Prostate gland (tissue), 2 donors: ENCODE measurements around the gene SLC66A2. TPM values are rescaled to one million over a fixed set of nuclear protein-coding genes. Genes with fewer than 3 reads are reported as not detected.

Experiments
- DNase-seq: peaks from one replicate; pipeline ENCODE4 v3.0.0-alpha.2; 2019; ENCODE audit warnings: low spot score
- H3K27ac ChIP-seq, 2 donors: fragments of 200-600 bp; sonication (generic); 2 replicates each; pipeline ENCODE4 v1.5.1; 2017 to 2019
- H3K27me3 ChIP-seq: fragments of 200-600 bp; sonication (generic); replicated peaks from 2 replicates; pipeline ENCODE4 v1.5.1; 2019; ENCODE audit not compliant: insufficient read depth
- H3K36me3 ChIP-seq, 2 donors: fragments of 200-600 bp; sonication (generic); 1 replicate in 1 of 2; 2 replicates in 1 of 2; pipeline versions ENCODE4 v1.5.1 to v1.8.1; 2017 to 2019
- H3K4me1 ChIP-seq: fragments of 200-600 bp; sonication (generic); replicated peaks from 2 replicates; pipeline ENCODE4 v1.5.1; 2019
- H3K4me3 ChIP-seq, 2 donors: fragments of 200-600 bp; sonication (generic); 2 replicates each; pipeline ENCODE4 v1.5.1; 2017 to 2019
- H3K9me3 ChIP-seq: fragments of 200-600 bp; sonication (generic); 2 replicates; pipeline ENCODE4 v1.5.1; 2017
- POLR2A ChIP-seq: fragments of 450-650 bp; IDR thresholded peaks from one replicate; pipeline ENCODE4 v1.6.1; 2016; ENCODE audit warnings: antibody characterized with exemption, mild to moderate bottlenecking
- POLR2AphosphoS5 ChIP-seq: sonication (generic); formaldehyde crosslinking; IDR thresholded peaks from one replicate; pipeline ENCODE4 v1.6.1; 2017; ENCODE audit warnings: antibody characterized with exemption
- WGBS: methylation state at CpG from one replicate; pipeline ENCODE4 v1.1.5; 2018; 5-methylcytosine and 5-hydroxymethylcytosine counted together
- intact Hi-C: fragments of 100-400 bp; cut with DNase I; formaldehyde crosslinking; loops from one replicate; pipeline ENCODE4 v1.14.2; 2022
- total RNA-seq, 2 donors: library from RNA; depleted of rRNA; stranded (reverse); fragments of >200 nt; gene quantifications; one replicate each; pipeline ENCODE4 v1.1.0, GENCODE V29; 2016
- TF ChIP-seq, protein P1 (sequence below), 4 experiments: fragments of 200-600 bp in 2 of 4; fragments of 450-650 bp in 2 of 4; sonication (generic) in 2 of 4; IDR thresholded peaks; 1 replicate in 3 of 4; 2 replicates in 1 of 4; pipeline ENCODE4 v1.5.1; 2016 to 2019; ENCODE audit warnings: antibody characterized with exemption in 4 of 4, mild to moderate bottlenecking in 2 of 4, moderate library complexity in 2 of 4

The SLC66A2 gene
- total RNA-seq, 2 donors from 2014 or later, result 37.6 to 74.1 TPM

- DNase-seq, result no peak
- intact Hi-C loops, result no loop called here
- no peaks in the 10 kb centered on the region for H3K9me3 ChIP-seq
- H3K4me3 ChIP-seq, result no peak overlapping the region
- H3K4me1 ChIP-seq, result no peaks in the 10 kb centered on the region
- no peak overlapping the region for H3K27ac ChIP-seq
- no peaks in the 10 kb centered on the region for H3K36me3 ChIP-seq
- no peak for TF ChIP-seq POLR2A
- no peak for TF ChIP-seq POLR2AphosphoS5
- TF ChIP-seq, protein P1, sequence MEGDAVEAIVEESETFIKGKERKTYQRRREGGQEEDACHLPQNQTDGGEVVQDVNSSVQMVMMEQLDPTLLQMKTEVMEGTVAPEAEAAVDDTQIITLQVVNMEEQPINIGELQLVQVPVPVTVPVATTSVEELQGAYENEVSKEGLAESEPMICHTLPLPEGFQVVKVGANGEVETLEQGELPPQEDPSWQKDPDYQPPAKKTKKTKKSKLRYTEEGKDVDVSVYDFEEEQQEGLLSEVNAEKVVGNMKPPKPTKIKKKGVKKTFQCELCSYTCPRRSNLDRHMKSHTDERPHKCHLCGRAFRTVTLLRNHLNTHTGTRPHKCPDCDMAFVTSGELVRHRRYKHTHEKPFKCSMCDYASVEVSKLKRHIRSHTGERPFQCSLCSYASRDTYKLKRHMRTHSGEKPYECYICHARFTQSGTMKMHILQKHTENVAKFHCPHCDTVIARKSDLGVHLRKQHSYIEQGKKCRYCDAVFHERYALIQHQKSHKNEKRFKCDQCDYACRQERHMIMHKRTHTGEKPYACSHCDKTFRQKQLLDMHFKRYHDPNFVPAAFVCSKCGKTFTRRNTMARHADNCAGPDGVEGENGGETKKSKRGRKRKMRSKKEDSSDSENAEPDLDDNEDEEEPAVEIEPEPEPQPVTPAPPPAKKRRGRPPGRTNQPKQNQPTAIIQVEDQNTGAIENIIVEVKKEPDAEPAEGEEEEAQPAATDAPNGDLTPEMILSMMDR (IDR thresholded peaks at IDR 0.05), result no peak
- 75% methylated on average over 14 of the region's 14 CpGs for WGBS
- H3K27me3 ChIP-seq, result no peaks in the 10 kb centered on the region
Observed at GRCh38 chr18:79975985-79976680, 24.7 kb upstream of the SLC66A2 start.

DNA sequence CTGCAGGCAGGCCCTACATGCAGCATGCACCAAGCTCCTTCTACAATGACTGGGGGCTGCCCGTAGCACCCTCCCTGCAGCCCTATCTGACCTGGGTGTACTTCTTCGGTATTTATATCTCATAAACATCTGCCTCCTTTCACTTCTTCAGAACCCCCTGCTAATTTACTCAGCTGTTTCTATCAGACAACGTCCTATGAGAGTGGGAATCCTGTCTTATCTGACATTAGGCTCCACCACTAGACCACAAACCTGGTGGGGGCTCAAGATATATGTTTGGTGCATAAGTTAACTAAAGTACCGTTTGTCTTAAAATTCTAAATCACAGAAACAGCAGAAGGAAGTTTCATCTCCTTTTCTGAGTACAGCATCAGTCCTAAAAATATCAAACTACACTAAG is 23.6 kb upstream of the SLC66A2 start:
- Histone ChIP-seq H3K4me3 (no peak overlapping the region), H3K36me3 (no peaks in the 10 kb centered on the region), H3K4me1 (no peaks in the 10 kb centered on the region), H3K9me3 (no peaks in the 10 kb centered on the region), H3K27me3 (no peaks in the 10 kb centered on the region), H3K27ac (no peak overlapping the region)
- intact Hi-C loops, result no loop called here
- no peak for TF ChIP-seq POLR2AphosphoS5
- TF ChIP-seq, protein P1 (IDR thresholded peaks at IDR 0.05), result no peak
- no peak for TF ChIP-seq POLR2A
- 83% methylated on average over 4 of the region's 4 CpGs for WGBS
- DNase-seq, result no peak

DNA sequence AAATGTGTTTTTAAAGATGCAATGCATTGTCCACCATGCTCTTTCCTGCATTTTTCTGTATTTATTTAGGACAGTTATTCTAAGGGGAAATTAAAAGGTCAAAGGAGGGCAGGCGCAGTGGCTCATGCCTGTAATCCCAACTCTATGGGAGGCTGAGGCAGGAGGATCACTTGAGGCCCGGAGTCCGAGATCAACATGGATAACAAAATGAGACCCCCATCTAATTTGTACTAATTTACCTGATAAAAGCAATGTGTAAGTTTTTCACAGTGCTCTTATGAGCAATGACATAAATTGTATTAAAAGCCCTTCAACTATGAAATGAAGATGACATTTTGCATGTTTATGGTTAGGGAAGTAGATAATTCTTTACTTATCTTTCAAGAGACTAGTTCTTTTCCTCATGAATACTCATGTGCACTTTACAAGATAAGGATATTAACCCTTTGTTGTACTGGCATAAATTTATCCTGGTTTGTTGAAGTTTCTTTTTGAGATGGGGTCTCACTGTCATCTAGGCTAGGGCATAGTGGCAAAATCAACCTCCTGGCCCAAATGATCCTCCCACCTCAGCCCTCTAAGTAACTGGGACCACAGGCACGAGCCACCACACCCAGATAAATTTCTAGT is 22.7 kb upstream of the SLC66A2 start:
- no peaks in the 10 kb centered on the region for H3K4me1 ChIP-seq
- no peak overlapping the region for H3K4me3 ChIP-seq
- DNase-seq, result no peak
- intact Hi-C loops, result no loop called here
- H3K27ac ChIP-seq, result no peak overlapping the region
- 94% methylated on average over 4 of the region's 4 CpGs for WGBS
- H3K9me3 ChIP-seq, result no peaks in the 10 kb centered on the region
- H3K27me3 ChIP-seq, result no peaks in the 10 kb centered on the region
- TF ChIP-seq, protein P1 (IDR thresholded peaks at IDR 0.05), result no peak
- TF ChIP-seq POLR2AphosphoS5 (no peak), POLR2A (no peak)
- no peaks in the 10 kb centered on the region for H3K36me3 ChIP-seq

- H3K4me1 ChIP-seq, result no peaks in the 10 kb centered on the region
- H3K27ac ChIP-seq, result no peak overlapping the region
- no peak overlapping the region for H3K4me3 ChIP-seq
- DNase-seq, result no peak
- H3K36me3 ChIP-seq, result no peaks in the 10 kb centered on the region
- TF ChIP-seq POLR2A (no peak), POLR2AphosphoS5 (no peak)
- TF ChIP-seq, protein P1 (IDR thresholded peaks at IDR 0.05), result no peak
- no peaks in the 10 kb centered on the region for H3K9me3 ChIP-seq
- no peaks in the 10 kb centered on the region for H3K27me3 ChIP-seq
- 88% methylated on average over 16 of the region's 16 CpGs for WGBS
- intact Hi-C loops, result no loop called here
Observed at GRCh38 chr18:79973517-79973916, 22.1 kb upstream of the SLC66A2 start.

- TF ChIP-seq, protein P1 (IDR thresholded peaks at IDR 0.05), result no peak
- TF ChIP-seq POLR2AphosphoS5 (no peak), POLR2A (no peak)
- Histone ChIP-seq H3K36me3 (no peaks in the 10 kb centered on the region), H3K27ac (no peak overlapping the region), H3K4me3 (no peak overlapping the region), H3K4me1 (no peaks in the 10 kb centered on the region), H3K9me3 (no peaks in the 10 kb centered on the region), H3K27me3 (no peaks in the 10 kb centered on the region)
- intact Hi-C loops, result no loop called here
- no peak for DNase-seq
- WGBS, result 87% methylated on average over 3 of the region's 3 CpGs
Observed at GRCh38 chr18:79972720-79973119, 21.3 kb upstream of the SLC66A2 start.
